ENCODE data around the gene TECTB. TPM values are rescaled to one million over a fixed set of nuclear protein-coding genes. Genes with fewer than 3 reads are reported as not detected.

The TECTB gene
- total RNA-seq, 2 donors from 2014 or later: not detected

- H3K9ac ChIP-seq (ENCODE audit: extremely low read depth, low read length, poor library complexity, severe bottlenecking): no peak overlapping the region
- 86 to 87% methylated on average over 5 to 6 of the region's 6 CpGs for WGBS, 2 experiments (ENCODE audit: insufficient coverage in 1 of 2, insufficient read length in 1 of 2)
- H3K27me3 ChIP-seq (ENCODE audit: control insufficient read depth, insufficient read depth, low read length, poor library complexity, severe bottlenecking): no peaks in the 10 kb centered on the region
- H3K36me3 Mint-ChIP-seq (ENCODE audit: low read depth): no peaks in the 10 kb centered on the region
- no peak overlapping the region for H3K4me3 ChIP-seq (ENCODE audit: low read length)
- DNase-seq: no peak
- no peaks in the 10 kb centered on the region for H3K9me3 Mint-ChIP-seq
- no peaks in the 10 kb centered on the region for H3K4me1 Mint-ChIP-seq
- no peak for TF ChIP-seq CTCF (conservative IDR thresholded peaks at IDR 0.05)
- H3K36me3 ChIP-seq (ENCODE audit: control insufficient read depth, insufficient read depth, low read length): no peaks in the 10 kb centered on the region
- H3K4me1 ChIP-seq (ENCODE audit: control insufficient read depth, insufficient read depth, low read length): no peaks in the 10 kb centered on the region
- H3K27ac ChIP-seq (ENCODE audit: low read depth, low read length): no peak overlapping the region
- H3K9me3 ChIP-seq (ENCODE audit: control insufficient read depth, low read length): no peaks in the 10 kb centered on the region
- H3K27ac Mint-ChIP-seq: no peak overlapping the region
- H3K27me3 Mint-ChIP-seq (ENCODE audit: insufficient read depth): peaks cover 10% of the 10 kb centered on the region
- no peak overlapping the region for H3K4me3 Mint-ChIP-seq
Measured at GRCh38 chr10:112298581-112298980, 15.4 kb downstream of the TECTB start.

- no peak for TF ChIP-seq CTCF (conservative IDR thresholded peaks at IDR 0.05)
- H3K27me3 Mint-ChIP-seq (ENCODE audit: insufficient read depth): peaks cover 13% of the 10 kb centered on the region
- no peak for DNase-seq
Measured at GRCh38 chr10:112299456-112299855, 16.3 kb downstream of the TECTB start.

GRCh38 chr10:112302335-112302734 lies 19.1 kb downstream of the TECTB start:
- no peaks in the 10 kb centered on the region for H3K9me3 Mint-ChIP-seq
- H3K27me3 Mint-ChIP-seq (ENCODE audit: insufficient read depth): peaks cover 21% of the 10 kb centered on the region
- peaks cover 4% of the 10 kb centered on the region for H3K4me1 Mint-ChIP-seq
- Histone ChIP-seq H3K27ac (ENCODE audit: low read depth, low read length) (no peak overlapping the region), H3K4me3 (ENCODE audit: low read length) (no peak overlapping the region), H3K27me3 (ENCODE audit: control insufficient read depth, insufficient read depth, low read length, poor library complexity, severe bottlenecking) (peaks cover 9% of the 10 kb centered on the region), H3K9me3 (ENCODE audit: control insufficient read depth, low read length) (no peaks in the 10 kb centered on the region), H3K9ac (ENCODE audit: extremely low read depth, low read length, poor library complexity, severe bottlenecking) (no peak overlapping the region), H3K36me3 (ENCODE audit: control insufficient read depth, insufficient read depth, low read length) (no peaks in the 10 kb centered on the region), H3K4me1 (ENCODE audit: control insufficient read depth, insufficient read depth, low read length) (peaks cover 1% of the 10 kb centered on the region)
- no peak for TF ChIP-seq CTCF (conservative IDR thresholded peaks at IDR 0.05)
- H3K36me3 Mint-ChIP-seq (ENCODE audit: low read depth): no peaks in the 10 kb centered on the region
- no peak overlapping the region for H3K27ac Mint-ChIP-seq
- H3K4me3 Mint-ChIP-seq: no peak overlapping the region
- 85 to 86% methylated on average over 1 to 3 of the region's 3 CpGs for WGBS, 2 experiments (ENCODE audit: insufficient coverage in 1 of 2, insufficient read length in 1 of 2)
- DNase-seq: no peak

More at GRCh38 chr10:112299456-112299855, 16.3 kb downstream of the TECTB start:
- Histone ChIP-seq H3K27me3 (ENCODE audit: control insufficient read depth, insufficient read depth, low read length, poor library complexity, severe bottlenecking) (no peaks in the 10 kb centered on the region), H3K4me1 (ENCODE audit: control insufficient read depth, insufficient read depth, low read length) (no peaks in the 10 kb centered on the region), H3K36me3 (ENCODE audit: control insufficient read depth, insufficient read depth, low read length) (no peaks in the 10 kb centered on the region), H3K9ac (ENCODE audit: extremely low read depth, low read length, poor library complexity, severe bottlenecking) (no peak overlapping the region), H3K4me3 (ENCODE audit: low read length) (no peak overlapping the region), H3K27ac (ENCODE audit: low read depth, low read length) (no peak overlapping the region), H3K9me3 (ENCODE audit: control insufficient read depth, low read length) (no peaks in the 10 kb centered on the region)
- H3K4me3 Mint-ChIP-seq: no peak overlapping the region
- H3K36me3 Mint-ChIP-seq (ENCODE audit: low read depth): no peaks in the 10 kb centered on the region
- no peaks in the 10 kb centered on the region for H3K4me1 Mint-ChIP-seq
- 92 to 93% methylated on average over 14 of the region's 15 CpGs for WGBS, 2 experiments (ENCODE audit: insufficient coverage in 1 of 2, insufficient read length in 1 of 2)
- H3K27ac Mint-ChIP-seq: no peak overlapping the region
- H3K9me3 Mint-ChIP-seq: no peaks in the 10 kb centered on the region

Measured in endodermal cell (in vitro differentiated cells).